Gastrocnemius medialis (tissue), 4 donors: ENCODE data around the gene RNF141.

Experiments
- CTCF ChIP-seq, 5 experiments: fragments of 450-650 bp in 3 of 5; fragments of 200-600 bp in 2 of 5; sonication (generic) in 2 of 5; IDR thresholded peaks in 4 of 5; conservative IDR thresholded peaks in 1 of 5; 1 replicate in 4 of 5; 2 replicates in 1 of 5; pipeline ENCODE4 v1.5.1; 2016 to 2019; ENCODE audit warnings: antibody characterized with exemption in 5 of 5, mild to moderate bottlenecking in 3 of 5, moderate library complexity in 3 of 5
- POLR2A ChIP-seq, 2 donors: fragments of 450-650 bp; IDR thresholded peaks; one replicate each; pipeline ENCODE4 v1.6.1; 2017; ENCODE audit warnings: antibody characterized with exemption in 2 of 2, mild to moderate bottlenecking in 2 of 2, moderate library complexity in 2 of 2

GRCh38 chr11:10496296-10496936 is 44.6 kb downstream of the RNF141 start:
- TF ChIP-seq POLR2A (IDR thresholded peaks at IDR 0.05) (no peak), CTCF (IDR thresholded peaks at IDR 0.05 in 4 of 5, conservative IDR thresholded peaks at IDR 0.05 in 1 of 5) (no peak)
